ENCODE results near the gene PIK3C3. TPM values are rescaled to one million over a fixed set of nuclear protein-coding genes. Genes with fewer than 3 reads are reported as not detected.

Gene PIK3C3
- total and polyA plus RNA-seq, 9 of the 15 experiments (the other 6 are each of a cell fraction or from before 2014, with no cell fraction given) = 27.0 to 101 (median 42.9) TPM

DNA sequence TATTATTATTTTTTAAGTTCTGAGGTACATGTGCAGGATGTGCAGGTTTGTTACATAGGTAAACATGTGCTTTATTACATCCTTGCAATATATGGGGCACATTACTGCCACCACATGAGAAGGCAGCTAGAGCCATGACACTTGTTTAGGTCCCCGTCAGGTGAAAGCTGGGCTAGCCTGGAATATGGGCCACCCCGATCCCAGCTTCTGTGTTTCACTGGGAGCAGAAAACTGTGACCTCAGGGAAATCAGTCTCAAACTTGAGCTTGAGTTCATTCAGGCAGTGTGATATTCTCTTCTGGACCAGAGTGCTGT lies 176.9 kb downstream of the PIK3C3 start (continued):
- TF ChIP-seq NR4A1 (CRISPR knock-in tag; IDR thresholded peaks at IDR 0.05) (no peak), NR4A1 (tag; IDR thresholded peaks at IDR 0.05) (no peak), HMG20B (CRISPR knock-in tag; IDR thresholded peaks at IDR 0.05) (no peak), ZBTB8A (IDR thresholded peaks at IDR 0.05; ENCODE audit: partially characterized antibody) (no peak), TAF7 (tag; IDR thresholded peaks at IDR 0.05) (no peak)
- TF ChIP-seq, protein P1, sequence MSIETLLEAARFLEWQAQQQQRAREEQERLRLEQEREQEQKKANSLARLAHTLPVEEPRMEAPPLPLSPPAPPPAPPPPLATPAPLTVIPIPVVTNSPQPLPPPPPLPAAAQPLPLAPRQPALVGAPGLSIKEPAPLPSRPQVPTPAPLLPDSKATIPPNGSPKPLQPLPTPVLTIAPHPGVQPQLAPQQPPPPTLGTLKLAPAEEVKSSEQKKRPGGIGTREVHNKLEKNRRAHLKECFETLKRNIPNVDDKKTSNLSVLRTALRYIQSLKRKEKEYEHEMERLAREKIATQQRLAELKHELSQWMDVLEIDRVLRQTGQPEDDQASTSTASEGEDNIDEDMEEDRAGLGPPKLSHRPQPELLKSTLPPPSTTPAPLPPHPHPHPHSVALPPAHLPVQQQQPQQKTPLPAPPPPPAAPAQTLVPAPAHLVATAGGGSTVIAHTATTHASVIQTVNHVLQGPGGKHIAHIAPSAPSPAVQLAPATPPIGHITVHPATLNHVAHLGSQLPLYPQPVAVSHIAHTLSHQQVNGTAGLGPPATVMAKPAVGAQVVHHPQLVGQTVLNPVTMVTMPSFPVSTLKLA (conservative IDR thresholded peaks at IDR 0.05) = no peak
